Measurements from ENCODE around the gene PURB. TPM values are rescaled to one million over a fixed set of nuclear protein-coding genes. Genes with fewer than 3 reads are reported as not detected.

Gene PURB
- total and polyA plus RNA-seq, 9 of the 15 experiments (the other 6 are each of a cell fraction or from before 2014, with no cell fraction given): 1.6 to 14.1 (median 8.8) TPM

DNA sequence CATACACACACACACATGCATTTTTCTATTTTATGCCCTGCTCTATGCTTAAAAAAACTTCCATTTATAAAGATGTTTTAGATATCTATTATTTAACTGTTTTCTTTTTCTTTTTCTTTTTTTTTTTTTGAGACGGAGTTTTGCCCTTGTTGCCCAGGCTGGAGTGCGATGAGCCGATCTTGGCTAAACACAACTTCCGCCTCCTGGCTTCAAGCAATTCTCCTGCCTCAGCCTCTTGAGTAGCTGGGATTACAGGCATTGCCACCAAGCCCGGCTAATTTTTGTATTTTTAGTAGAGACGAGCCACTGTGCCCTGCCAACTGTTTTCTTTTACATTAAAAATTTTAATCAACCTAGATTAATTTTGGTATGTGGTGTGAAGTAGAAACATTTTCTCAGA is 45.6 kb upstream of the PURB start:
- H3K9me1 ChIP-seq (ENCODE audit: control insufficient read depth, insufficient read depth, low read length): no peaks in the 10 kb centered on the region
- no peak overlapping the region for H3K27ac ChIP-seq (ENCODE audit: extremely low read depth, low read depth, low read length)
- intact Hi-C loops (cut with micrococcal nuclease): no loop called here
- H3K4me2 ChIP-seq (ENCODE audit: insufficient read depth, low read length): no peak overlapping the region
- no TSS peak for BruUV-seq (replicated peaks)
- POLR2A ChIA-PET: no interaction called here
- no peak overlapping the region for H3K9ac ChIP-seq (ENCODE audit: insufficient read depth in 1 of 2, low read depth in 2 of 2, low read length in 2 of 2)
- H4K20me1 ChIP-seq (replicated peaks; ENCODE audit: control insufficient read depth, insufficient read depth, low read length): no peaks in the 10 kb centered on the region
- WGBS (ENCODE audit: insufficient coverage, low coverage, missing lambda C conversion rate): 71% methylated on average over 6 of the region's 6 CpGs
- no peak overlapping the region for H3K4me3 ChIP-seq
- no peak for TF ChIP-seq ZNF639 (CRISPR knock-in tag; conservative IDR thresholded peaks at IDR 0.05 in 1 of 2, IDR thresholded peaks at IDR 0.05 in 1 of 2)
- TF ChIP-seq ZBTB43 (CRISPR knock-in tag; IDR thresholded peaks at IDR 0.05): no peak
- no peak for TF ChIP-seq CAMTA2 (CRISPR knock-in tag; conservative IDR thresholded peaks at IDR 0.05)
- TF ChIP-seq, protein P1, sequence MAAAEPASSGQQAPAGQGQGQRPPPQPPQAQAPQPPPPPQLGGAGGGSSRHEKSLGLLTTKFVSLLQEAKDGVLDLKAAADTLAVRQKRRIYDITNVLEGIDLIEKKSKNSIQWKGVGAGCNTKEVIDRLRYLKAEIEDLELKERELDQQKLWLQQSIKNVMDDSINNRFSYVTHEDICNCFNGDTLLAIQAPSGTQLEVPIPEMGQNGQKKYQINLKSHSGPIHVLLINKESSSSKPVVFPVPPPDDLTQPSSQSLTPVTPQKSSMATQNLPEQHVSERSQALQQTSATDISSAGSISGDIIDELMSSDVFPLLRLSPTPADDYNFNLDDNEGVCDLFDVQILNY (CRISPR knock-in tag; IDR thresholded peaks at IDR 0.05): no peak
- TF ChIP-seq RNF2 (IDR thresholded peaks at IDR 0.05): no peak
- no peaks in the 10 kb centered on the region for H3K27me3 ChIP-seq (ENCODE audit: control insufficient read depth in 2 of 2, insufficient read depth in 2 of 2, low read length in 2 of 2)
- H3K4me1 ChIP-seq (replicated peaks in 1 of 2; ENCODE audit: control insufficient read depth in 2 of 2, insufficient read depth in 2 of 2, low read length in 2 of 2): no peaks in the 10 kb centered on the region; a peak in 2 of 5 replicates
- no peaks in the 10 kb centered on the region for H3K36me3 ChIP-seq (ENCODE audit: control insufficient read depth, insufficient read depth, low read length)
- H2AFZ ChIP-seq (ENCODE audit: low read depth, low read length): no peak overlapping the region
- no peak for FAIRE-seq
- ATAC-seq: no peak
- in situ Hi-C loops (cut with MboI): no loop called here
- H3K79me2 ChIP-seq (ENCODE audit: control insufficient read depth, insufficient read depth, low read length): no peaks in the 10 kb centered on the region
- CTCF ChIA-PET (ENCODE audit: low intra/inter-chr PET ratio): no interaction called here
- DNase-seq (ENCODE audit: extremely low read depth in 1 of 4, low spot score in 3 of 4): no peak
- H3K9me3 ChIP-seq (replicated peaks; ENCODE audit: control insufficient read depth, insufficient read depth, low read depth, low read length): peaks cover 4% of the 10 kb centered on the region; the same call in 1 of the 2 replicates

Measured in K562 (cell line).